ENCODE data around the gene KRT80. TPM values are rescaled to one million over a fixed set of nuclear protein-coding genes. Genes with fewer than 3 reads are reported as not detected.
A peak's percentile ranks its signal among the peaks of the same experiment; 100 is the strongest.

Gene KRT80
- total and polyA plus RNA-seq, 7 donors: 0.11 to 14.0 (median 0.44) TPM

GRCh38 chr12:52130711-52131110 lies 61.1 kb downstream of the KRT80 start:
- H3K9me3 ChIP-seq: no peaks in the 10 kb centered on the region
- H3K27ac ChIP-seq: no peak overlapping the region
- no peaks in the 10 kb centered on the region for H3K36me3 ChIP-seq (ENCODE audit: insufficient read depth in 1 of 2, low read depth in 1 of 2)
- no peak overlapping the region for H3K4me3 ChIP-seq
- DNase-seq (no peak), ATAC-seq (no peak)
- intact Hi-C loops (cut with DNase I): no loop called here
- 36 to 57% (median 48%) methylated on average over 5 of the region's 5 CpGs for WGBS, 3 donors
- H3K27me3 ChIP-seq (ENCODE audit: insufficient read depth in 3 of 3, low read length in 2 of 3): no peaks in the 10 kb centered on the region
- TF ChIP-seq CTCF (IDR thresholded peaks at IDR 0.05): no peak
- no peaks in the 10 kb centered on the region for H3K4me1 ChIP-seq

- no peak overlapping the region for H3K4me3 ChIP-seq
- no peaks in the 10 kb centered on the region for H3K27me3 ChIP-seq (ENCODE audit: insufficient read depth in 3 of 3, low read length in 2 of 3)
- H3K4me1 ChIP-seq: no peaks in the 10 kb centered on the region
- DNase-seq: no peak
- 71 to 74% (median 73%) methylated on average over 10 of the region's 10 CpGs for WGBS, 3 donors
- intact Hi-C loops (cut with DNase I): no loop called here
- no peak for ATAC-seq
- no peaks in the 10 kb centered on the region for H3K9me3 ChIP-seq
- no peak overlapping the region for H3K27ac ChIP-seq
- no peak for TF ChIP-seq CTCF (IDR thresholded peaks at IDR 0.05)
- no peaks in the 10 kb centered on the region for H3K36me3 ChIP-seq (ENCODE audit: insufficient read depth in 1 of 2, low read depth in 1 of 2)
Observed at GRCh38 chr12:52127683-52128450, 63.9 kb downstream of the KRT80 start.

DNA sequence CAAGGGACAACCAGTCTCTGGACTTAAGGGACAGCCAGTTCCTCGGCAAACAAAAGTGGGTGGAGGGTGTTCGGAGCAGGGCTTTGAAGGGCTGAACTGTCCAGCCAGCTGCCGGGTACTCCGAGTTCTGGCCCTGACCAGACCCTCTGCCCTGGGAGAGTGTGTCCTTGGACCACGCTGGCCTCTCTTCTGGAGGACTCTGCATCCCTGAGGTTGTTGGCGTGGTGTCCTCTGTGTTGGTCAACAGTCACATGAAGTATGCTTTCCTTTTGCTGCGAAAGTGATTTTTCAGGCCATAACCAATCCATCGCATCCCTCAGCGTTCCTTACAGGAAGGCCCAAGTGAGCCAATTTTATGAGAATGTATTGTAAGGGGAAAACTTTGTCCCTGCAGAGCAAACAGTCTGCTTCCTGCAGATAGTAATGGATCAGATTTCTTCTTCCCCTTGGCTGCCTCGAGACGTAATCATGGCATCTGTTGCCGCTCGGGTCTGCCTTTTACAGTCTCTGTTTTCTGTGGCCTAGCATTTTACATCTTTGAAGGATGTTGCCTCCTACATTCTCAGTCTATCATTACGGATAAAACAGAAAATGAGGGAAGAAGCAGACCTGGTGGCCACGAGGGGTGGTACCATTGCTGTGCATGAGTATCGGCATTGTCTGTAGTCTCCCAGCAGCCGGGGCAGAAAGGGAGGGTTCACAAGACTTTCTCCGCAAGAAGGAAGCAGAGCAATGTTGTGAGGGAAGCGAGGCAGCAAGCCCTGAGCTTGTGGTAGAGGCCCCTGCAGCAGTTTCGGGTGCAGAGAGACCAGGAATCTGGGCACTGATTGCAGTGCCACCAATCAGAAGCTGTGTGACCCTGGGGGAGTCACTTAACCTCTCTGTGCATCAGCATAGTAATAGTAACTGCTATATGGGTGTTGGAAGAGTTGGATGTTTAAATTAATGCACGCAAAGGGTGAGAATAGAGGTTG lies 64.9 kb downstream of the KRT80 start:
- no peaks in the 10 kb centered on the region for H3K4me1 ChIP-seq
- peak overlapping the region; percentile 36 for H3K27ac ChIP-seq
- intact Hi-C loops (cut with DNase I): no loop called here
- no peaks in the 10 kb centered on the region for H3K36me3 ChIP-seq (ENCODE audit: insufficient read depth in 1 of 2, low read depth in 1 of 2)
- TF ChIP-seq CTCF (IDR thresholded peaks at IDR 0.05): no peak
- WGBS, 3 donors: 41 to 53% (median 49%) methylated on average over 21 of the region's 21 CpGs
- peak in 1 of 2 donors; percentile 68 for DNase-seq
- H3K4me3 ChIP-seq: no peak overlapping the region
- no peaks in the 10 kb centered on the region for H3K27me3 ChIP-seq (ENCODE audit: insufficient read depth in 3 of 3, low read length in 2 of 3)
- H3K9me3 ChIP-seq: no peaks in the 10 kb centered on the region
- ATAC-seq: peak in 3 of 4 donors; percentile 25 to 51 (median 42)

GRCh38 chr12:52126050-52126604 lies 65.7 kb downstream of the KRT80 start:
- H3K27ac ChIP-seq: peak overlapping the region; percentile 36
- 50 to 78% (median 73%) methylated on average over 2 of the region's 2 CpGs for WGBS, 3 donors
- intact Hi-C loops (cut with DNase I): no loop called here

More at GRCh38 chr12:52126050-52126604, 65.7 kb downstream of the KRT80 start:
- TF ChIP-seq CTCF (IDR thresholded peaks at IDR 0.05): no peak
- ATAC-seq (no peak), DNase-seq (no peak)
- H3K4me1 ChIP-seq: no peaks in the 10 kb centered on the region
- H3K4me3 ChIP-seq: no peak overlapping the region
- H3K27me3 ChIP-seq (ENCODE audit: insufficient read depth in 3 of 3, low read length in 2 of 3): no peaks in the 10 kb centered on the region
- no peaks in the 10 kb centered on the region for H3K9me3 ChIP-seq
- H3K36me3 ChIP-seq (ENCODE audit: insufficient read depth in 1 of 2, low read depth in 1 of 2): no peaks in the 10 kb centered on the region

Measured in psoas muscle (tissue), 8 donors.